Small intestine (tissue), 7 donors: ENCODE results near the gene CRISP3. TPM values are rescaled to one million over a fixed set of nuclear protein-coding genes. Genes with fewer than 3 reads are reported as not detected.

Experiments
- DNase-seq, 2 donors: peaks; one replicate each; pipeline versions ENCODE4 v3.0.0 to v3.0.0-alpha.2; 2013
- FAIRE-seq: peaks from 2 replicates; lab custom pipeline; 2012; peaks lifted over from hg19 to GRCh38; lab: Jason Lieb, UNC
- H3K27ac ChIP-seq, 3 donors: one replicate each; pipeline ENCODE4 v1.5.1; 2013; ENCODE audit warnings: low read length in 2 of 3, mild to moderate bottlenecking in 2 of 3, control low read depth in 1 of 3, inconsistent platforms in 1 of 3, low read depth in 1 of 3, moderate library complexity in 1 of 3
- H3K27me3 ChIP-seq, 3 donors: one replicate each; pipeline ENCODE4 v1.6.1; 2013; ENCODE audit warnings: low read length in 3 of 3, inconsistent platforms in 1 of 3; ENCODE audit not compliant: control insufficient read depth in 3 of 3, insufficient read depth in 3 of 3
- H3K36me3 ChIP-seq, 3 donors: one replicate each; pipeline ENCODE4 v1.6.1; 2013; ENCODE audit warnings: low read length in 3 of 3, inconsistent platforms in 1 of 3, low read depth in 1 of 3, mild to moderate bottlenecking in 1 of 3, moderate library complexity in 1 of 3; ENCODE audit not compliant: control insufficient read depth in 3 of 3, insufficient read depth in 2 of 3
- H3K4me1 ChIP-seq, 3 donors: one replicate each; pipeline ENCODE4 v1.6.1; 2013; ENCODE audit warnings: low read length in 2 of 3, inconsistent platforms in 1 of 3, low read depth in 1 of 3, mild to moderate bottlenecking in 1 of 3, moderate library complexity in 1 of 3; ENCODE audit not compliant: control insufficient read depth in 3 of 3, insufficient read depth in 2 of 3
- H3K4me3 ChIP-seq, 3 donors: one replicate each; pipeline ENCODE4 v1.5.1; 2013; ENCODE audit warnings: low read length in 3 of 3, control low read depth in 1 of 3, inconsistent platforms in 1 of 3, low read depth in 1 of 3, mild to moderate bottlenecking in 1 of 3, moderate library complexity in 1 of 3
- H3K9me3 ChIP-seq, 2 donors: one replicate each; pipeline ENCODE4 v1.6.1; 2013; ENCODE audit warnings: low read depth in 1 of 2, low read length in 1 of 2; ENCODE audit not compliant: control insufficient read depth in 2 of 2, insufficient read depth in 1 of 2
- WGBS, 3 donors: extraction: QIAGEN DNeasy Blood & Tissue Kit; methylation state at CpG; one replicate each; pipeline ENCODE4 v1.1.7; 2013; 5-methylcytosine and 5-hydroxymethylcytosine counted together
- polyA plus RNA-seq, 4 donors: library from polyadenylated mRNA; stranded (reverse) in 3 of 4; unstranded in 1 of 4; fragments of 200-250 nt in 3 of 4; fragments of 120-200 nt in 1 of 4; gene quantifications; one replicate each; pipeline versions ENCODE4 v1.2.1 to v1.2.3, GENCODE V29; 2013
- donor health status: healthy with polysubstance abuse.
- donor health status: control.
- donor health status: control.
- donor health status: Bipolar disorder and iron deficiency.
- donor health status: healthy.

Gene CRISP3
- polyA plus RNA-seq, 4 donors: 0.06 to 0.13 TPM; not detected in 2

- FAIRE-seq (no peak), DNase-seq (no peak)
- H3K36me3 ChIP-seq: no peaks in the 10 kb centered on the region
- no peak overlapping the region for H3K27ac ChIP-seq
- H3K27me3 ChIP-seq: no peaks in the 10 kb centered on the region
- 22 to 50% (median 49%) methylated on average over 5 of the region's 5 CpGs for WGBS, 3 donors
- H3K4me1 ChIP-seq: peaks cover 0 to 5% (median 0%) of the 10 kb centered on the region in 3 donors
- no peaks in the 10 kb centered on the region for H3K9me3 ChIP-seq
- H3K4me3 ChIP-seq: no peak overlapping the region
These were observed 28.1 kb upstream of the CRISP3 start for GRCh38 chr6:49772285-49772684.

- no peaks in the 10 kb centered on the region for H3K9me3 ChIP-seq
- peak overlapping the region in 1 of 3 donors; percentile 73 for H3K27ac ChIP-seq
- no peak overlapping the region for H3K4me3 ChIP-seq
- peaks cover 0 to 5% (median 0%) of the 10 kb centered on the region in 3 donors for H3K4me1 ChIP-seq
- H3K27me3 ChIP-seq: no peaks in the 10 kb centered on the region
- FAIRE-seq (no peak), DNase-seq (peak in 1 of 2 donors; percentile 90)
- H3K36me3 ChIP-seq: no peaks in the 10 kb centered on the region
- 29 to 57% (median 30%) methylated on average over 2 of the region's 2 CpGs for WGBS, 3 donors
These were observed 22.6 kb upstream of the CRISP3 start for GRCh38 chr6:49766762-49767161.

DNA sequence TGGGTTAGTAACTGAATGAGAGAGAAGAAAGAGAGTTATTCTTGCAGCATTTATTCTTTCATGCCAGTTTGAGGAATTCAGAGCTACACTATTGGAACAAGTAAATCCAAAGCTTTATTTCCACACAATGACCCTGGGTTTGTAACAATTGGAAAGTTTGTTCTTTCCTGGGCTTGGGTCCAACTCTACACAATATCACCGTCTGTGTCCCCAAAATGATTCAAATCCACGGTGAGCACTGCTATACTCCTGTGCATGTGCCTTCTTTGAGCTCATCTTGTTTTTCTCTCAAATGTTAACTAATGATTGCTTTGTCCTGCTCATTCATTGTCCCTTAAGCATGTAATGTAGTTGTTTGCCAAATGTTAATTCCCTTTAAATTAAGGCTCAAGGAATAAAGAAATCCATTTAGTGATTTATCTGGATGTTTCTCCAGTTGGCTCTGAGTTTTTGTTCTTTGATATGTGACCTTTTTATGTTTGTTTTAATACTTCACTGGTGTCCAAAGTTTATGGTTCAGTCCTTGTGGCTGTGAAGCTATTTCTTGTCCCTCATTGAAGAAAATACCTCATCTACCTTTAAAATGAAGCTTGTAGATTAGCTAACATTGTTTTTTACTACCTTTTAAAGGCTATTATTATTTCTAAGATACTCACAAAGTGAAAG lies 20.5 kb upstream of the CRISP3 start:
- Histone ChIP-seq H3K9me3 (no peaks in the 10 kb centered on the region), H3K27ac (peak overlapping the region in 1 of 3 donors; percentile 36), H3K4me1 (peaks cover 0 to 5% (median 0%) of the 10 kb centered on the region in 3 donors), H3K4me3 (no peak overlapping the region), H3K27me3 (no peaks in the 10 kb centered on the region), H3K36me3 (no peaks in the 10 kb centered on the region)
- 11 to 45% (median 32%) methylated on average over 2 of the region's 2 CpGs for WGBS, 3 donors
- no peak for FAIRE-seq
- DNase-seq: peak in 1 of 2 donors; percentile 29

DNA sequence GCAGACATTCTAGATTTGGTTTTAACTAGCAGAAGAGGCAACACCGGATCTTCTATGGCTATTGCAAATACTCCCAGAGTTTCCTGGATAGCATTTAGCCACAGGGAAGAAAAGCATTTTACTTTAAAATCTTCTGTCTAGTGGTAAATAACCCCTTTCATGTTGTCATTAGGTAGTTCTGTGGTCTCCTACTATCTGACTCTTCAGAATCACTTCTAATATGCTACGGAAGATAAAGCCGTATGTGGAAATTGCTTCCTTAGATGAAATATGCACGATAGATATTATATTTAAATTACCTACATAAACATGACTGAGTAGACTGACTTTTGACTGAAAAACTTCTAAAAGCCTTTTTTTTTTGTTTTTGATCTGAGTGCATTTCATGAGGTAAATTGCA lies 759 bp downstream of the CRISP3 start:
- FAIRE-seq: no peak
- no peaks in the 10 kb centered on the region for H3K27me3 ChIP-seq
- no peaks in the 10 kb centered on the region for H3K9me3 ChIP-seq
- no peak for DNase-seq
- peaks cover 0 to 5% (median 0%) of the 10 kb centered on the region in 3 donors for H3K4me1 ChIP-seq
- no peaks in the 10 kb centered on the region for H3K36me3 ChIP-seq
- no peak overlapping the region for H3K4me3 ChIP-seq
- WGBS, 3 donors: 87 to 91% (median 90%) methylated on average over 4 of the region's 4 CpGs
- H3K27ac ChIP-seq: no peak overlapping the region

- no peaks in the 10 kb centered on the region for H3K4me1 ChIP-seq
- DNase-seq: no peak
- H3K4me3 ChIP-seq: no peak overlapping the region
- no peak for FAIRE-seq
- H3K36me3 ChIP-seq: no peaks in the 10 kb centered on the region
- H3K27me3 ChIP-seq: no peaks in the 10 kb centered on the region
- H3K27ac ChIP-seq: no peak overlapping the region
- H3K9me3 ChIP-seq: no peaks in the 10 kb centered on the region
- WGBS, 3 donors: 63 to 81% (median 67%) methylated on average over 2 of the region's 2 CpGs
These were observed 4.8 kb downstream of the CRISP3 start for GRCh38 chr6:49739423-49739822.

GRCh38 chr6:49736017-49736508 lies 8.1 kb downstream of the CRISP3 start:
- no peak overlapping the region for H3K27ac ChIP-seq
- no peak for DNase-seq
- 19 to 59% (median 38%) methylated on average over 4 of the region's 4 CpGs for WGBS, 3 donors
- H3K36me3 ChIP-seq: no peaks in the 10 kb centered on the region
- no peak overlapping the region for H3K4me3 ChIP-seq
- no peak for FAIRE-seq
- no peaks in the 10 kb centered on the region for H3K27me3 ChIP-seq
- no peaks in the 10 kb centered on the region for H3K4me1 ChIP-seq
- H3K9me3 ChIP-seq: no peaks in the 10 kb centered on the region

GRCh38 chr6:49733680-49734079 lies 10.5 kb downstream of the CRISP3 start:
- no peak overlapping the region for H3K4me3 ChIP-seq
- no peak overlapping the region for H3K27ac ChIP-seq
- no peaks in the 10 kb centered on the region for H3K27me3 ChIP-seq
- H3K9me3 ChIP-seq: no peaks in the 10 kb centered on the region
- 32 to 72% (median 41%) methylated on average over 2 of the region's 2 CpGs for WGBS, 3 donors
- FAIRE-seq (no peak), DNase-seq (no peak)
- H3K4me1 ChIP-seq: no peaks in the 10 kb centered on the region
- no peaks in the 10 kb centered on the region for H3K36me3 ChIP-seq

DNA sequence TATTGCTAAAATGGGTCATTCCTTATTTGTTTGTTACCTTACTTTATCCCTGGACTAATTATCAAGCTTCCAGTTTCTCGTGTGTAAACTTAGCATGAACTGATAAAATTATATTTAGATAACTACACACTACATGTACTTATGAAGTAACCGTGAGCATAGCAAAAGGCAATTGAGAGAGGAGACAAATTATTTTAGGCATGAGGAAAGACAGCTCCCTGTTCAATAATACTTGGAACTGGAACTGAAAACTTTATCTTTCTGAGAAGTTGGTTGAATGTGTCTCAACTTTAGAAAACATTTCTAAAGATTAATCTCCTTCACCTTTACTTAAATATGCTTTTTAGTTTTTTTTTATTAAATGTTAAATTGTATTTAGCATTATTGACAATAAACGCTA lies 11.4 kb downstream of the CRISP3 start:
- Histone ChIP-seq H3K36me3 (no peaks in the 10 kb centered on the region), H3K27me3 (no peaks in the 10 kb centered on the region), H3K4me3 (no peak overlapping the region), H3K9me3 (no peaks in the 10 kb centered on the region), H3K27ac (no peak overlapping the region), H3K4me1 (no peaks in the 10 kb centered on the region)
- FAIRE-seq (no peak), DNase-seq (no peak)
- WGBS, 3 donors: 67 to 81% (median 67%) methylated on average over 3 of the region's 3 CpGs

DNA sequence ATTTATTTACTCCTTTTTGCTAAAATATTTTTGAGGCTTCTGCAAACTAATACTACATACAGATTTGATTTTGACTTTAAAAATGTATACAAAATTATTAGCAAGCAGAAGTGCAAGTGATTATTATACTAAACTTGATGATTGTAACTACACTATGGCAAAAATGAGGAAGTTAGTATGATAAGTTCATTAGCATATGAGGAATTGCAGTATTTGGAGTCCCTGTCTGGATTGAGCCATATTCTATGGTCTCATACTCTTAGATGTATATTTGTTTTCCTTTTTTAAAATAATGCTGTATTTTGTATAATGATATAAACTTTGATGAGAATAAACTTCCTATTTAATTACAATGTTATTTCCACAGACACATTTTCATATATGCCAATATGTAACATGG lies 13.9 kb downstream of the CRISP3 start:
- no peaks in the 10 kb centered on the region for H3K4me1 ChIP-seq
- H3K9me3 ChIP-seq: no peaks in the 10 kb centered on the region
- no peak overlapping the region for H3K27ac ChIP-seq
- H3K36me3 ChIP-seq: no peaks in the 10 kb centered on the region
- H3K4me3 ChIP-seq: no peak overlapping the region
- DNase-seq (no peak), FAIRE-seq (no peak)
- no peaks in the 10 kb centered on the region for H3K27me3 ChIP-seq
